HuH-7 (cell line): ENCODE measurements around the gene SLC7A6OS.

ENCODE experiments used
- DNase-seq: peaks from one replicate; pipeline ENCODE4 v3.0.0; 2011; ENCODE audit warnings: low spot score

The SLC7A6OS gene

DNA sequence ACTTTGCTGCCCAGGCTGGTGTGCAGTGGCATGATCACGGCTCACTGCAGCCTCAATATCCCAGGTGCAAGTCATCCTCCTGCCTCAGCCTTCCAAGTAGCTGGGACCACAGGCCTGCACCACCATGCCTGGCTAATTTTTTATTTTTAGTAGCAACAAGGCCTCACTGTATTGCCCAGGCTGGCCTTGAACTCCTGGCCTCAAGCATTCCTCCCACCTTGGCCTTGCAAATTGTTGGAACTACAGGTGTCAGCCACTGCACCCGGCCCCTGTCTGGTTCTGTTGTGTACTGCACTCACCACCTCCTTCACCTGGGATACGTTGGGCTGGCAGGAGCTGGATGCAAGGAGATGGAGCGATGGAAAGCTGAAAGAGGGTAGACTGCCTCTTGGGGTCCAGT, 57.0 kb downstream of the SLC7A6OS start:
- DNase-seq, result no peak

DNA sequence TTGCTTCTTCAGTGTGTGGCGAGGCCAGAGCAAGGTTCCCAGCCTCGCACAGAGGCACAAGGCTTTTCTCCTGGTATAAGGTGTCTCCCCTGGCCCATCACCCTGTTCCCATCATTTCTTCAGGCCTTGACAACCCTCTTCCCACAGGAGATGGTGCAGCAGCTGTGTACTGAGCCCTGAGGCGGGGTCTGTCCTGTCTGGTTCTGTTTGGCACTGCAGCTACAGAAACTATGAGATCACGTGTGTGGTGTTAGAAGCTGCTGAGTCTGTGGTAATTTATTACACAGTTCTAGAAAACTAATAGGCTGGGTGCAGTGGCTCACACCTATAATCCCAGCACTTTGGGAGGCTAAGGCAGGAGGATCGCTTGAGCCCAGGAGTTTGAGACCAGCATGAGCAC, 58.4 kb downstream of the SLC7A6OS start:
- DNase-seq, result no peak

DNA sequence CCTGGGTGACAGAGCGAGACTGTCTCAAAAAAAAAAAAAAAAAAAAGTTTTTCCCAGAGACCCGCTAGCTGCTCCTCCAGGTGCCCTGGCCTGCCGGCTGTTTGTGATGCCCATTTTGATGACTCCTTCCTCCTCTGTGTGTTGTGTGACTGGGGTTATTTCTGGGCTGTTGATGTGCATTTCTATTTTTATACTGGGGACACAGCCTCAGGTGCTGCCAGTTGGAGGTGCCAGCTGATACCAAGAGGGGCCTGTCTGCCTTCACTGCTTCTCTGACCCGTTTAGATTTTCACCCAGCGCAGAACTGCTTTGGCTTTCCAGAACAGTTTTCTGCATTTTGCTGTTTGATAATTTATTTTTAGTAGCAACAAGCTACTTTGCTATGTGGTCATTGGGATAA, 58.9 kb downstream of the SLC7A6OS start:
- DNase-seq, result no peak

DNA sequence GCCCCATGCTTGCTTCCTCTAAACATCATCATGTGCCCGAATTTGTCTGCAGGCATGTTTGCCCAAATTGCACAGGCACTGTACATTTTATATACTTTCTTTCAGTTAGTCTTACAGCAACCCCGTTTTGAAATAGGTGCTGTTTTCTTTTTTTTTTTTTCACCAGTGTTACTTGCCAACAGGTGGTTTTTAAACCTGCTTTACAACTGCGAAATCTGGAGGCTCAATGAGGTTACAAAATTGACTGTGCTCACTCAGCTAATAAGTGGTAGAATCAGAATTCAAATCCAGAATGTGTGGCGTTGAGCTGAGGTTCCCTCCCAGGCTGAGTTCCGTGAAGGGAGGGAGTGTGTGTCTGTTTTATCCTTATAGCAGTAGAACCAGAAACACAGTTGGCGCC, 59.8 kb downstream of the SLC7A6OS start:
- no peak for DNase-seq

DNA sequence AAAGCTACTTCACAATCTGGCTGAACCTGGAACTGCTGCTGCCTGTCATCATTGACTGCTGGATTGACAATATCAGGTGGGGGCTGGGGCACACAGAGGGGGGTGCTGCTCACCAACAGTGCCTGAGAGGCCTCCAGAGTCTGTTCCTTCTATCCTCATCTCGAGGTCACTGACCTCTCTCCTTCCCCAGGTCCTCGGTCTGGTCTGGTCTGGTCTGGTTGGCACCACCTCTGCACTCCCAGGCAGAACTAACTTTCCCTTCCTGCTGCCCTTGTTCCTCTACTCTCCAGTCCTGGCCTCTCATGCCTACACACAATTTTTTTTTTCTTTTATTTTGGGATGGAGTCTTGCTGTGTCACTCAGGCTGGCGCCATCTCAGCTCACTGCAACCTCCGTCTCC, 61.4 kb downstream of the SLC7A6OS start:
- DNase-seq, result no peak
